SH-SY5Y (cell line): ENCODE measurements around the gene MAGEC2.

Source experiments
- GATA2 ChIP-seq: IDR thresholded peaks from 2 replicates; pipeline ENCODE4 v1.6.1; 2011; ENCODE audit warnings: mild to moderate bottlenecking, low read depth, low read length
- GATA3 ChIP-seq: IDR thresholded peaks from 2 replicates; pipeline ENCODE4 v1.6.1; 2011; ENCODE audit warnings: low read depth, mild to moderate bottlenecking, low read length, moderate library complexity

DNA sequence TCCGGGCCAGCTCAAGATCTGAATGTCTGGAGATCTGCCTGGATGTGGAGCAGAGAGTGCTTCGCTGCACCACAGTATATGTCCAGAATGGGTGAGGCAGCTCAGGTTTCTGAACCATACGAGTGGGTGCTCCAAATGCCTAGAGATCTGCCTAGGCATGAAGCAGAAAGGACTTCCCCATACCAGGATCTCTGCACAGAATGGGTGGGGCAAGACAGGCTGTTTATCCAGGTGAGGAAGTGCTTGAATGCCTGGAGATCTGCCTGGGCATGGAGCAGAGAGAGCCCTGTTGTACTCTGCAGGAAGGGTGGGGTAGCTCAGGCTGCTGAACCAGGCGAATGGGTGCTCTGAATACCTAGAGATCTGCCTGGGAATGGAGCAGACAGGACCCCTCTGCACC is 45.4 kb upstream of the MAGEC2 start:
- TF ChIP-seq GATA2 = no peak
- no peak for TF ChIP-seq GATA3
